ENCODE results near the gene SASH1.

The SASH1 gene

GRCh38 chr6:148524976-148525375 is 182.3 kb downstream of the SASH1 start:
- no peak for DNase-seq

GRCh38 chr6:148525453-148525852 is 182.8 kb downstream of the SASH1 start:
- DNase-seq, result no peak

- no peak for DNase-seq
These were observed 183.5 kb downstream of the SASH1 start for GRCh38 chr6:148526145-148526544.

GRCh38 chr6:148528292-148528691 is 185.7 kb downstream of the SASH1 start:
- DNase-seq, result no peak

- DNase-seq, result no peak
These were observed 186.4 kb downstream of the SASH1 start for GRCh38 chr6:148529010-148529409.

- no peak for DNase-seq
These were observed 187.8 kb downstream of the SASH1 start for GRCh38 chr6:148530394-148530953.

- DNase-seq, result no peak
These were observed 188.3 kb downstream of the SASH1 start for GRCh38 chr6:148530976-148531375.

- DNase-seq, result no peak
These were observed 190.1 kb downstream of the SASH1 start for GRCh38 chr6:148532698-148533097.

GRCh38 chr6:148533309-148534107 is 190.9 kb downstream of the SASH1 start:
- DNase-seq, result no peak

- DNase-seq, result no peak
These were observed 192.2 kb downstream of the SASH1 start for GRCh38 chr6:148534871-148535270.

- DNase-seq, result no peak
These were observed 192.7 kb downstream of the SASH1 start for GRCh38 chr6:148535381-148535780.

- no peak for DNase-seq
These were observed 193.3 kb downstream of the SASH1 start for GRCh38 chr6:148535976-148536375.

- no peak for DNase-seq
These were observed 195.9 kb downstream of the SASH1 start for GRCh38 chr6:148538261-148539190.

GRCh38 chr6:148543540-148543939 is 200.9 kb downstream of the SASH1 start:
- no peak for DNase-seq

GRCh38 chr6:148544421-148544820 is 201.8 kb downstream of the SASH1 start:
- no peak for DNase-seq

- no peak for DNase-seq
These were observed 203.3 kb downstream of the SASH1 start for GRCh38 chr6:148545901-148546300.

- DNase-seq, result no peak
These were observed 204.5 kb downstream of the SASH1 start for GRCh38 chr6:148547110-148547509.

- no peak for DNase-seq
These were observed 205.6 kb downstream of the SASH1 start for GRCh38 chr6:148548065-148548748.

- DNase-seq, result no peak
These were observed 206.1 kb downstream of the SASH1 start for GRCh38 chr6:148548749-148549140.

GRCh38 chr6:148550569-148550968 is 207.9 kb downstream of the SASH1 start:
- DNase-seq, result no peak

GRCh38 chr6:148551226-148551625 is 208.6 kb downstream of the SASH1 start:
- no peak for DNase-seq

GRCh38 chr6:148556410-148556809 is 213.8 kb downstream of the SASH1 start:
- DNase-seq, result no peak

- DNase-seq, result no peak
These were observed 215.2 kb downstream of the SASH1 start for GRCh38 chr6:148557796-148558321.
